Measurements from ENCODE around the gene ITIH3. TPM values are rescaled to one million over a fixed set of nuclear protein-coding genes. Genes with fewer than 3 reads are reported as not detected.

Gene ITIH3
- total RNA-seq, 1 donor from 2014 or later, result not detected

GRCh38 chr3:52839892-52840545 is 45.4 kb downstream of the ITIH3 start:
- no peak overlapping the region for H3K27ac ChIP-seq
- no peak overlapping the region for H3K9ac ChIP-seq
- no peaks in the 10 kb centered on the region for H3K9me3 ChIP-seq (ENCODE audit: low read depth)
- no peak overlapping the region for H3K4me2 ChIP-seq
- peaks cover 39% of the 10 kb centered on the region for H3K4me1 Mint-ChIP-seq
- DNase-seq (ENCODE audit: low spot score), result no peak
- H2AFZ ChIP-seq (replicated peaks), result no peak overlapping the region
- no peaks in the 10 kb centered on the region for H3K27me3 ChIP-seq
- H3K27me3 Mint-ChIP-seq (ENCODE audit: insufficient read depth, low read depth), result peaks cover 9% of the 10 kb centered on the region
- no peak overlapping the region for H3K4me3 ChIP-seq
- H3K36me3 ChIP-seq, result no peaks in the 10 kb centered on the region
- peaks cover 5% of the 10 kb centered on the region for H3F3A ChIP-seq (ENCODE audit: low read depth)
- H3K79me2 ChIP-seq (ENCODE audit: low read depth), result no peaks in the 10 kb centered on the region
- no peaks in the 10 kb centered on the region for H4K20me1 ChIP-seq (ENCODE audit: low read depth)
- H3K36me3 Mint-ChIP-seq, result peaks cover 9% of the 10 kb centered on the region
- peak overlapping the region; percentile 52 for H3K27ac Mint-ChIP-seq
- H3K4me1 ChIP-seq, result peaks cover 22% of the 10 kb centered on the region
- H3K9me3 Mint-ChIP-seq, result no peaks in the 10 kb centered on the region
- H3K4me3 Mint-ChIP-seq, result no peak overlapping the region
- TF ChIP-seq CTCF (IDR thresholded peaks at IDR 0.05) (no peak), EZH2phosphoT487 (IDR thresholded peaks at IDR 0.05) (no peak), EZH2 (IDR thresholded peaks at IDR 0.05) (no peak)

GRCh38 chr3:52841211-52841980 is 46.8 kb downstream of the ITIH3 start:
- peaks cover 9% of the 10 kb centered on the region for H3K36me3 Mint-ChIP-seq
- H3K4me1 Mint-ChIP-seq, result peaks cover 33% of the 10 kb centered on the region
- H3K9me3 Mint-ChIP-seq, result no peaks in the 10 kb centered on the region
- no peaks in the 10 kb centered on the region for H3K36me3 ChIP-seq
- peak overlapping the region; percentile 57 for H3K27ac Mint-ChIP-seq
- TF ChIP-seq EZH2phosphoT487 (IDR thresholded peaks at IDR 0.05) (no peak), CTCF (IDR thresholded peaks at IDR 0.05) (no peak), EZH2 (IDR thresholded peaks at IDR 0.05) (no peak)
- peaks cover 13% of the 10 kb centered on the region for H3K4me1 ChIP-seq
- H3K4me3 ChIP-seq, result no peak overlapping the region
- no peak overlapping the region for H2AFZ ChIP-seq (replicated peaks)
- H3K9me3 ChIP-seq (ENCODE audit: low read depth), result no peaks in the 10 kb centered on the region
- H3F3A ChIP-seq (ENCODE audit: low read depth), result no peaks in the 10 kb centered on the region
- H3K27me3 Mint-ChIP-seq (ENCODE audit: insufficient read depth, low read depth), result peaks cover 9% of the 10 kb centered on the region
- H3K4me2 ChIP-seq, result no peak overlapping the region
- H3K27ac ChIP-seq, result no peak overlapping the region
- no peaks in the 10 kb centered on the region for H3K79me2 ChIP-seq (ENCODE audit: low read depth)
- no peak for DNase-seq (ENCODE audit: low spot score)
- H4K20me1 ChIP-seq (ENCODE audit: low read depth), result no peaks in the 10 kb centered on the region
- H3K4me3 Mint-ChIP-seq, result no peak overlapping the region
- no peak overlapping the region for H3K9ac ChIP-seq
- no peaks in the 10 kb centered on the region for H3K27me3 ChIP-seq

DNA sequence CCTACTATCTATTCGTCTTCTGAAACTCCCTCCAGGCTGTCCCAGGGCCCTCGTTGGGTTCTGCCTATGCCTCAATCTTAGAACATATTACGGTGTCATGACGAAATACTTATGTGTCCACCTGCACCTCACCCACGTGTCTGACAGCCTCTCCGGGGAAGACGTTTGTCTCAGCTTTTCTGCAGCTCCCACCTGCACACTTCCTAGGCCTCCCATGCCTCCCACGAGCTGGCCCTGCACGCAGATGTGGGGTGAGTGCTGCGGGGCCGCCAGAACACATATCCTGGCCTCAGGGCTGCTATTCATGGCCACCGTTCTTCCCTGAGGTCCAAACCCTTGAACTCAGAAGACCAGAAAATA is 47.4 kb downstream of the ITIH3 start:
- Histone ChIP-seq H3K4me2 (no peak overlapping the region), H3K36me3 (no peaks in the 10 kb centered on the region), H3K9ac (no peak overlapping the region), H3K27ac (no peak overlapping the region), H3F3A (ENCODE audit: low read depth) (no peaks in the 10 kb centered on the region), H3K4me1 (peaks cover 13% of the 10 kb centered on the region), H3K79me2 (ENCODE audit: low read depth) (no peaks in the 10 kb centered on the region), H2AFZ (replicated peaks) (no peak overlapping the region), H3K27me3 (no peaks in the 10 kb centered on the region), H4K20me1 (ENCODE audit: low read depth) (no peaks in the 10 kb centered on the region), H3K4me3 (no peak overlapping the region), H3K9me3 (ENCODE audit: low read depth) (no peaks in the 10 kb centered on the region)
- Mint-ChIP-seq H3K36me3 (peaks cover 9% of the 10 kb centered on the region), H3K9me3 (no peaks in the 10 kb centered on the region), H3K4me1 (peaks cover 33% of the 10 kb centered on the region), H3K27ac (no peak overlapping the region), H3K4me3 (no peak overlapping the region), H3K27me3 (ENCODE audit: insufficient read depth, low read depth) (peaks cover 10% of the 10 kb centered on the region)
- no peak for DNase-seq (ENCODE audit: low spot score)
- TF ChIP-seq EZH2phosphoT487 (IDR thresholded peaks at IDR 0.05) (no peak), CTCF (IDR thresholded peaks at IDR 0.05) (no peak), EZH2 (IDR thresholded peaks at IDR 0.05) (no peak)

Data from neural progenitor cell (in vitro differentiated cells).